HFFc6 (cell line): Measurements from ENCODE around the gene FOXB1. TPM values are rescaled to one million over a fixed set of nuclear protein-coding genes. Genes with fewer than 3 reads are reported as not detected.

ENCODE experiments used
- DNase-seq: peaks from one replicate; pipeline ENCODE4 v3.0.0-alpha.2; 2018
- H3K27ac Mint-ChIP-seq: 2 replicates; pipeline ENCODE4 v1.8.0; 2020; ENCODE audit warnings: mild to moderate bottlenecking, mixed read lengths
- H3K27me3 Mint-ChIP-seq: 2 replicates; pipeline ENCODE4 v1.8.0; 2021; ENCODE audit warnings: mild to moderate bottlenecking, moderate library complexity, mixed read lengths; ENCODE audit not compliant: insufficient read depth
- H3K36me3 Mint-ChIP-seq: 2 replicates; pipeline ENCODE4 v1.8.0; 2021; ENCODE audit warnings: low read depth, mixed read lengths
- H3K4me1 Mint-ChIP-seq: 2 replicates; pipeline ENCODE4 v1.8.0; 2020; ENCODE audit warnings: low read depth, mixed read lengths
- H3K4me3 Mint-ChIP-seq: 2 replicates; pipeline ENCODE4 v1.8.0; 2020; ENCODE audit warnings: mild to moderate bottlenecking, moderate library complexity, mixed read lengths
- H3K9me3 Mint-ChIP-seq: 2 replicates; pipeline ENCODE4 v1.8.0; 2020; ENCODE audit warnings: mild to moderate bottlenecking, mixed read lengths
- CTCF ChIP-seq: fragments of 200-600 bp; sonication (generic); IDR thresholded peaks from 2 replicates; pipeline ENCODE4 v1.5.0; 2021; ENCODE audit warnings: antibody characterized with exemption, mild to moderate bottlenecking
- total RNA-seq, 6 experiments: library from RNA; stranded (reverse); fragmentation: NEBNext Ultra II Directional; extraction: Animal tissue kit (Norgen Biotek cat#: 25700); gene quantifications; 2 replicates in 1 of 6; 3 replicates in 5 of 6; pipeline ENCODE4 v1.2.3, GENCODE V29; 2021

FOXB1 gene
- total RNA-seq, 6 experiments from 2014 or later = not detected

- Mint-ChIP-seq H3K9me3 (no peaks in the 10 kb centered on the region; the same call in 1 of the 2 replicates), H3K4me1 (no peaks in the 10 kb centered on the region), H3K27ac (no peak overlapping the region), H3K4me3 (no peak overlapping the region), H3K36me3 (no peaks in the 10 kb centered on the region), H3K27me3 (peaks cover 3% of the 10 kb centered on the region; the same call in 1 of the 2 replicates)
- DNase-seq = no peak
- no peak for TF ChIP-seq CTCF
Observed at GRCh38 chr15:60017538-60018520, 13.7 kb downstream of the FOXB1 start.

GRCh38 chr15:60020736-60021135 lies 16.6 kb downstream of the FOXB1 start:
- DNase-seq = no peak
- Mint-ChIP-seq H3K27me3 (peaks cover 2% of the 10 kb centered on the region; the same call in 1 of the 2 replicates), H3K36me3 (no peaks in the 10 kb centered on the region), H3K4me3 (no peak overlapping the region), H3K4me1 (no peaks in the 10 kb centered on the region), H3K27ac (no peak overlapping the region), H3K9me3 (no peaks in the 10 kb centered on the region; the same call in 1 of the 2 replicates)
- TF ChIP-seq CTCF = no peak

- Mint-ChIP-seq H3K27ac (no peak overlapping the region), H3K36me3 (no peaks in the 10 kb centered on the region), H3K4me3 (no peak overlapping the region), H3K9me3 (no peaks in the 10 kb centered on the region; the same call in 1 of the 2 replicates), H3K27me3 (peaks cover 4% of the 10 kb centered on the region; the same call in 1 of the 2 replicates), H3K4me1 (no peaks in the 10 kb centered on the region)
- TF ChIP-seq CTCF = no peak
- no peak for DNase-seq
Observed at GRCh38 chr15:60021589-60022378, 17.7 kb downstream of the FOXB1 start.

GRCh38 chr15:60022379-60022741 lies 18.2 kb downstream of the FOXB1 start:
- no peak for TF ChIP-seq CTCF
- H3K36me3 Mint-ChIP-seq = no peaks in the 10 kb centered on the region
- no peaks in the 10 kb centered on the region for H3K4me1 Mint-ChIP-seq
- DNase-seq = no peak
- H3K27me3 Mint-ChIP-seq = peaks cover 4% of the 10 kb centered on the region; the same call in 1 of the 2 replicates
- no peak overlapping the region for H3K4me3 Mint-ChIP-seq
- H3K9me3 Mint-ChIP-seq = no peaks in the 10 kb centered on the region; the same call in 1 of the 2 replicates
- no peak overlapping the region for H3K27ac Mint-ChIP-seq

- Mint-ChIP-seq H3K9me3 (no peaks in the 10 kb centered on the region), H3K4me3 (no peak overlapping the region), H3K36me3 (no peaks in the 10 kb centered on the region), H3K27ac (no peak overlapping the region), H3K27me3 (peaks cover 7% of the 10 kb centered on the region; the same call in 1 of the 2 replicates), H3K4me1 (no peaks in the 10 kb centered on the region)
- TF ChIP-seq CTCF = no peak
- DNase-seq = no peak
Observed at GRCh38 chr15:60026555-60026954, 22.4 kb downstream of the FOXB1 start.
